IPS DF 19.7 (cell line): ENCODE measurements around the gene GJA4.

ENCODE experiments used
- DNase-seq: peaks from one replicate; pipeline ENCODE4 v3.0.0-alpha.2; 2013; ENCODE audit warnings: low read depth, low spot score

GJA4 gene

DNA sequence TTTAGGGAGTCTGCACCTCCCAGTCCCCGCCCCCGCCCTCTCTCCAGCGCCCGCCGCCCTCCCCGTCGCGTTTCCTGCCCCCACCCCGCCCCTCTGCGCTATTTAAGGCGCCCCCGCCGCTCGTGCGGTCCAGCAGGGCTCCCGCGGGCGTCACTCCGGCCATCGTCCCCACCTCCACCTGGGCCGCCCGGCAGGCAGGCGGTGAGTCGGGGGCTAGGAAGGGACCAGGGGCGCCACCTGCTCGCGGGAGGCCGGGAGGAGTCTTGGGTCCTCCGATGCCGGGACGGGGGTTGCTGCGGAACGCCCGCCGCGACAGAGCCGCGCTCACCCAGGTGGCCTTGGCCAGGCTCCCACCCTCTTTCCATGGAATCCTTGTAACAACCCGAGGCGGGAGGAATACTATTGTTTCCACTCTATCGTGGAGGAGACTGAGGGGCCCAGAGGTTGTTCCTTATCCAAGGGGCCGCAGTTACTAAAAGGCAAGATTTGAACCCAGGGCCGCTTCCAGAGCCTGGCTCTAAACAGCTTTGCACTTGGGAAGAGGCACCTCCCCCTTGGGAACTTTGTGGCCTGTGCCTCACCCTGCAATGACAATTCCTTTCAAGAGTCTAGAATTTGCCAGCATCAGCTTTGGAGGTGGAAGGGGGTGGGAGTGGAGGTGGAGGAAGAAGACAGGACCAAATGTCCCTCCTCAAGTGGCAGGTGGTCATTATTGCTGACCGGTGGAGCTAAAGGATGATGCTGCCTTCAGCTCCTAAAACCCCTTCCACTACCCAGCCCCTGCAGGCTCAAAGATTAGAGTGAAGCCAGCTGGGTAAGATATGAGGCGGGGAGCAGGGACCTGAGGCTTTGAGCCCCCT lies at the start of gene GJA4:
Gene GJA4, plus strand, starts transcription at position 132 of the 860 bp plus-strand sequence. CDS start 1,215 bp downstream, outside the sequence.
- no peak for DNase-seq

DNA sequence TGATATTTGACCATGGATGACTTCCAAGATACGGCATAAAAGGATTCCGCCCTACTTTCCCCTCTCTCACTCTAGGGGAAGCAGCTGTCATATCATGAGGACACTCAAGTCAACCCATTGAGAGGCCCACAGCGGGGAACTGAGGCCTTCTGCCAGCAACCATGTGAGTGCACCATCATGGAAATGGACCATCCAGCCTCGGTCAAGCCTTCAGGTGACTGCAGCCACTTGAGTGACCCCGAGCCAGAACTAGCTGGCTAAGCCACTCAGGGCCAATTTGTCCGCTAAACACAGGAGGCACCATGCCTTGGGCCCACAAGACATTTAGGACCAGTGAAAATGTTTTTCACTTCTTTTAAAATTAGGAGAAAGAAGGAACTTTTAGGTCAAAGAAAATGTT lies 49.0 kb upstream of the GJA4 start:
- no peak for DNase-seq

DNA sequence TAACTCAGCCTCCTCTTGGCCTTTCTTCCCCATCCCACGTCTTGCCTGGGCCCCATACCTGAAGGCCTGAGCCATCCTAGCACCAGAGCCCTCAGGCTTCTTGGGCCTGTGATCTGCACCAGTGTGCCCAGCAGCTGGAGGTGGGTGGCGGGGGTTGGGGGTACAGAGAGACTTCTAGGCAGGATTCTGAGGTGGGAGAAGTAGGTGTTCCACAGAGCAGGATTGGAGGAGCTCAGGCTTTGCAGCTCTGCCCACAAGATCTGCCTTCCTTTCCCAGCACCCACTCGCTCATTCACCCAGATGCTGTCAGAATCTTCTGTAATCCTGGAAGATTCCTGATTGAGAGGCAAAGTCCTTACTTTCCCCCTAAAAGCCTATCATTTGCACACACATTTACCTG lies 47.9 kb upstream of the GJA4 start:
- no peak for DNase-seq

DNA sequence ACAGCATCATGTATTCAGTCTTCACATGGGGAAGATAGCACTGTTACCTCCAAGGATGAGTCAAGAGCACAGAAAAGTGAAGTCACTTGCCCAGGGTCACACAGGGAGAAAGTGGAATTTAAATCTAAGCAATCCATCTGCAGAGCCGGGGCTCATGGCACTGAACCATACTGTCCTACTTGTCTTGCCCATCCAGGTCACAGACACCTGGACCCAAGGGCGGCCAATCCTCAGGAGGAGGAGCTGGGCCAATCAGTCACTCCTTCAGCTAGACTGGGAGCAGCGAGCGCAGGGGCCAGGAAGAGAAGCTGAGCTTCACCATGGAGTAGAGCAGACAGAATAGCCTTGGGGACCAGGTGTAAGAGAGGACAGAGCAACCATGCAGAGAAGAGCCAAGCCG lies 47.1 kb upstream of the GJA4 start:
- DNase-seq: no peak

DNA sequence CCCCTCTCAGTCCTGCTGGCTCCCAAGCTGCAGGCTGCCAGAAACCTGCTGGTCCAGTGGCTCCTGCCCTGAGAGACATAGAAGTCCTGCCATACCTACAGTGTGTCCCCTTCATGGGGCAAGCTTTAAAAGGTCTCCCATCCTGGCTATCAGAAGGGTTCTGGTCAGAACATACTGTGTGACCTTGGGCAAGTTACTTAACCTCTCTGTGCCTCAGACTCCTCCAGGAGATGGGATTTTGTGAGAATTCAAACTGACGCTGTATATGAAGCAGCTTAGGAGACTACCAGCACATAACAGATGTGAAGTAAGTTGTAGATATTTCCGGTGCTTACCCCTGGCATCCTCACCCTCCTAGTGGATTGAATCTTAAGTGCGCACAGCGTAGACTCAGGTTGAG lies 46.7 kb upstream of the GJA4 start:
- no peak for DNase-seq

DNA sequence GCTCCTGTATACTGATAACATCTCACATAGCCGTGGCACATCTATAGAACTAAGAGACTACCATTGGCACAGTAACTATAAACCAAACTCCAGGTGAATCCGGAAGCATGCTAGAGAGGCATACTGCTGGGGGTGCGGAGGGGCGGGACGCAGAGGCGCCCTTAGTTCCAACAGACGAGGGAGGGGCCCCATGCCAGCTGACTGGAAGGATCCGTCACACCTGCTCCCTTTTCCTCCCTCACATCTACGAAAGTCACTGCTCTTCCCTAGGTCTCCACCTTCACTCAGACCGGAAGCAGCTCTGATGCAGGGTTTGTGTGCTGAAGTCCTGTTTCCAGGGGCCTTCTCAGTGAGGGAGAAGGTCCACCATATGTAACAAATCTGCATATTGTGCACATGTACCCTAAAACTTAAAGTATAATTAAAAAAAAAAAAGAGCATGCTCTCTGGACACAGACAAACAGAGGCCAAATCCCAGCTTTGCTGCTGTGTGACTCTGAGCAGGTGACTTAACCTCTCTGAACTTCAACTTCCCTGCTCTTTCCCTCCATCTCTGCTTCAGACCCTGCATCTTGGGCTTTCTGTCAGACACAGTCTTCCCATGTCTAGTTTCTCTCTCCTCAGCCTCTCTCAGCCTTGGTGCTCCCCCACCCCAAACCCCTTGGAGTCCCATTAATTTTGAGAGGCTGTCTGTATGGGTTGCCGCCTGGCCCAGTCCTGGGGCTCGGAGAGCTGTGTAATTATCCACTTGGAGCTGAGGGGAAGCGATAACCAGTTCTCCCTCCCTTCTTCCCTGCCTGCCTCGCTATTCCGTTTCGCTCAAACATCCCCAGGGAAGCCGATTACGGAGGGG lies 45.8 kb upstream of the GJA4 start:
- DNase-seq: no peak

DNA sequence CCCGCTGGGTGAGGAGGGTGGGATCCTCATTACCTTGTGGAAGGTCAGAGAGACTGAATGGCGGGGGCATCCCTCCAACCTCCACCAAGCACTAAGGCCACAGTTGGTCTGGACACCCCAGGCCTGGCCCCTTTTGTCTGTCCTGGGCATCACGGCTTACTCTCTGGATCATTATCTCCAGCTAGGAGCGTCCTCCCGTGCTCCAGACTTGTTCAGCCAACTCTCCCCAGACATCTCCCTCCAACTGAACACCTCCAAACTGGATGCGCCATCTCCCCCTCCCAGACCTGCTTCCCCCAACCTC lies 45.2 kb upstream of the GJA4 start:
- no peak for DNase-seq

DNA sequence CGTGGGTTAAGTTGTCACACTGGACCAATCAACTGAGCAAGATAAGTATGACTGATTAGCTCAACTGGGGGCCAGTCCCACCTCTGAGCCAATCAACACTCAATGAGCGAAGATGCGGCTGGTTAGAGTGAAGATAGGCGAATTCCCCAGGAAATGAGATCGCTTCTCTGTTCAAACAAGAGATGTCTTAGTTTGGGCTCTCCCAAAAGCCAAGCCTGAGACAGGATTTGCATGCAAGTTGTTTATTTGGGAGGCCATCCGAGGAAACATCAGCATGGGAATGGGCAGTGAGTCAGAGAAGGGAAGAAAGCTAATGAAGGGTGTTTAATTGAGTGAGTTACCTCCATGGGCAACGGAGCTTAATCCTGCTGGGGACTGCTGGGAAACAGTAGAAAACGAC lies 42.8 kb upstream of the GJA4 start:
- DNase-seq: no peak

DNA sequence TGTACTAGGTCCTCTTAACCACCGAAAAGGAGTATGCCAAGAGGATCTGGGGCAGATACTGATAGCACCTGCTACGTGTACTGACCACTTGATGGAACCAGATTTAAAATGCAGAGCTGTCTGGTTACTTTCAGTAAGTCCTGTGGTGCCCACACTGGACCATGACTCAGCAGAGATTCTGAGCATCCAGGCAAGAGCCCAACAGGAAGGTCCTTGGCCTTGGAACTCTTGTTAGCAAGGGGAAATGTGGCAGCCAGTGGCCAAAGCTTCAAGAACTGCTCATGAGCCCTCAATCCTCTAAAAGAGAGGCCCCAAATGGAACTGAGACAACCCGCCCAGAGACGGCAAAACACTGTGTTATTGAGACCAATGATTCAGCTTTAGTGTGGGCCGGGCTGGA lies 42.2 kb upstream of the GJA4 start:
- DNase-seq: no peak

DNA sequence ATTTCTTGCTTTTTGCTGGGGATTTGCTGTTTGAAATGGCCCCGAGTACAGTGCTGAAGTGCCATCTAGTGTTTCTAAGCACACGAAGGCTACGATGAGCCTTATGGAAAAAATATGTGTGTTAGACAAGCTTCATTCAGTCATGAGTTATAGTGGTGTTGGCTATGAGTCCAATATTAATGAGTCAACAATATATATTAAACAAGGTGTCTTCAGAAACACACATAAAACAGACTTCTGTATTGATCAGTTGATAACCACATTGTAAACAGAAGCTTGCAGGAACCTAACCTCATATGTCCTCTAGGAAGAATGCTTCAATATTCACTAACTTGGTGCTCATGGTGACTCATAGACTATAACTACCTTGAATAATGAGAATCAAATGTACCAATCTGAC lies 39.6 kb upstream of the GJA4 start:
- no peak for DNase-seq

DNA sequence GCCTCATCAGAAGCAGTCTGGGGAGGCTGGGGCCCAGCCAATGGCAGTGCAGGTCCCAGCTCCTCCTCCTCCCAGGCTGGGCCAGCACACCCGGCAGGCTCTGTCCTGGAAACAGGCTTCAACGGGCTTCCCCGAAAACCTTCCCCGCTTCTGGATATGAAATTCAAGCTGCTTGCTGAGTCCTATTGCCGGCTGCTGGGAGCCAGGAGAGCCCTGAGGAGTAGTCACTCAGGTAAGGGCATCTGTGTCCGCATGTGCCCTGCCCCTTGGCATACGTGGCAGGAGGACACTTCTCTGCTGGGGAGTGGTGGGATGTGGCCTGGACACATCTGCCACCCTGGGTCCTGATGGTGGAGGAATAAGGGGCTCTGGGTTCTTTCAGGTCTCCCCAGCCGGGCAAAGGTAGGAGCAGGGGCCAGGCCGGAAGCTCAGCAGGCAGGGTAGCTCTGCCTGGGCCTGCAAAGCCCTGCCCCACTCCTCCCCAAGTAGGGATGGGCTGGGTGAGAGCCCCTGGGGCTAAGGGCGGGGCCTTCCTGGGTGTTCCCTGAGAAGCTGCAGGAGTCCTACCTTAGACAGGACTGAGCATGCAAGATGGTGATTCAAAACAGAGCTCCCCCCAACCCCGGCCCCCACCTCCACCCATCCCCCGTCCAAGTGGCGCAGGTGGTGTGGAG lies 37.7 kb upstream of the GJA4 start, which contains the start of gene GJB5:
Gene GJB5, plus strand, starts transcription at position 84 of the 674 bp plus-strand sequence. CDS start 2,284 bp downstream, outside the sequence.
- DNase-seq: no peak

DNA sequence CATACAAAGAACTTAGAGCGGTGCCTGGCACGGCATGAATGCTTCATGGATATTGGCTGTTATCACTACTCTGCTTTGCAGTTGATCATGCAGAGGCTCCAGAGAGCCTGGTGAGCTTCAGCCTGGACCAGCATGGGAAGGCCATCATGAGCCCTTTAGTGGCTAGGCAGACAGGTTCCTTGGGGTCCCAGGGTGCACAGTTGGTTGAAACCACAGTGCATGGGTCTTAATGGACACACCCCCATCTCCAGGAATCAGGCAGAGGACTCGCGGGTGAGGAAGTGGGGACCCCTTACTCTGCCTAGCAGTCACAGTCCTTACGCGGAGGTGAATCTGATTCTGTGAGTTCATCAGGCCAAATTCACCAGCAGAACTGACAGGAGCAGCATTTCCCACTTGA lies 36.8 kb upstream of the GJA4 start:
- DNase-seq: no peak

DNA sequence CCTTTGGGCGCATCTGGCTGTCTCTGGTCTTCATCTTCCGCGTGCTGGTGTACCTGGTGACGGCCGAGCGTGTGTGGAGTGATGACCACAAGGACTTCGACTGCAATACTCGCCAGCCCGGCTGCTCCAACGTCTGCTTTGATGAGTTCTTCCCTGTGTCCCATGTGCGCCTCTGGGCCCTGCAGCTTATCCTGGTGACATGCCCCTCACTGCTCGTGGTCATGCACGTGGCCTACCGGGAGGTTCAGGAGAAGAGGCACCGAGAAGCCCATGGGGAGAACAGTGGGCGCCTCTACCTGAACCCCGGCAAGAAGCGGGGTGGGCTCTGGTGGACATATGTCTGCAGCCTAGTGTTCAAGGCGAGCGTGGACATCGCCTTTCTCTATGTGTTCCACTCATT lies 35.4 kb upstream of the GJA4 start:
- no peak for DNase-seq

DNA sequence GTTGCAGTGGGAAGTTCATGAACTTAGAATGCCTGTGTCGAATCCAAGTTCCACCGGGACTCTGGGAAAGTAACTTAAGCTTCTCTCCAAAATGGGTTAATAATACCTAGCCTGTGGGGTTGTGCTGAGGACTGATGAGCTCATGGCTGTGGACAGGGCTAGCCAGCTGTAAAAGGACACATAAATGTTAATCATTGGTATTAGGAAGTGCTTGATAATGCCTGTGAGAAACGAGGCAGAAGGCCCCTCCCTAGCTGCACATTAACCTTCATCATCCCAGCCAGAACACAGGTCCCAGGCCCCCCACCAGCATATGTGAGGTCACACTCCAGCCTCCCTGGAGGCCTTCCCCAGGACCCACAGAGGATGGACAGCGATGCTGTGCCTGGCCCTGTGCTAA lies 34.0 kb upstream of the GJA4 start:
- no peak for DNase-seq

DNA sequence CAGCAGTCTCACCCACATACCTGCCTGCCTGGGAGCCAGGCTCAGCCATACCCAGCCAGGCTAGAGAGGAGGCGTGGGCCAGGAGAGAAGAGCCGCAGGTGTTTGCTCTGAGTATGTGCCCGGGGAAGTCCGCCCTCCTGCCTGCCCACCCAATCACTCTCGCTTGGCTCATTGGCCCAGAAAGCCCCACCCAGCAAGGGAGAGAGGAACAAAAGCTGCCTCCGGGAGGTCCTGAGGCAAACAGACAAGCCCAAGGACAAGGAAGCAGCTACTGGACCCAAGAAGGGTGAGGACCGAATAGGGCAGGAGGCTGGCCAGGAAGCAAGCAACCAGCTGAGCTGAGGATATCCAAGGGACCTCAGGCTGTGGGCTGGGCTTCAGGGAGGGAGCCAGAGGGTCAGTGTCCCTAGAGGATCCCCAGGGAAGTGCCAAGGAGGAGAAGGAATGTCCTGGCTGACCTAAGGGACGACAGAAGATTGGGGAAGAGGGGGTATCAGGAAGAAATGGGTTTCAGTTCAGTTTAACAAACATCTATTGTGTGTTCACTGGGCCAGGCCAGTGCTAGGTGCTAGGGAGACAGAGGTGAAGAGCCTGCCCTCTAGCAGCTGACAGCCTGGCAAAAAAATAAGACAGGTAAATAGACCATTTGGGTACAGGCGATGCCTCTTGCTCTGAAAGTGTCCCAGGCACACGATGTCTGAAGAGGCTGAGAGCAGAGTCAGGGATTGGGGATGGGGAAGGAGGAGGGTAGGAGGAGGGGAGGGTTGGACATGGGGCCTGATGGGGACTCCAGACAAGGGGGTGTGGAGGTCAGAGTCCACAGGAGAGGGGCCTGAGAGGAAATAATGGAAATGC lies 33.1 kb upstream of the GJA4 start, which contains the start of gene GJB4:
Gene GJB4, plus strand, starts transcription at position 238 of the 855 bp plus-strand sequence. CDS start 1,515 bp downstream, outside the sequence.
- DNase-seq: no peak

DNA sequence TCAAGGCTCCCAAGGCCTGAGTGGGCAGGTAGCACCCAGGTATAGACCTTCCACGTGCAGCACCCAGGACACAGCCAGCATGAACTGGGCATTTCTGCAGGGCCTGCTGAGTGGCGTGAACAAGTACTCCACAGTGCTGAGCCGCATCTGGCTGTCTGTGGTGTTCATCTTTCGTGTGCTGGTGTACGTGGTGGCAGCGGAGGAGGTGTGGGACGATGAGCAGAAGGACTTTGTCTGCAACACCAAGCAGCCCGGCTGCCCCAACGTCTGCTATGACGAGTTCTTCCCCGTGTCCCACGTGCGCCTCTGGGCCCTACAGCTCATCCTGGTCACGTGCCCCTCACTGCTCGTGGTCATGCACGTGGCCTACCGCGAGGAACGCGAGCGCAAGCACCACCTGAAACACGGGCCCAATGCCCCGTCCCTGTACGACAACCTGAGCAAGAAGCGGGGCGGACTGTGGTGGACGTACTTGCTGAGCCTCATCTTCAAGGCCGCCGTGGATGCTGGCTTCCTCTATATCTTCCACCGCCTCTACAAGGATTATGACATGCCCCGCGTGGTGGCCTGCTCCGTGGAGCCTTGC lies 31.5 kb upstream of the GJA4 start:
- no peak for DNase-seq

DNA sequence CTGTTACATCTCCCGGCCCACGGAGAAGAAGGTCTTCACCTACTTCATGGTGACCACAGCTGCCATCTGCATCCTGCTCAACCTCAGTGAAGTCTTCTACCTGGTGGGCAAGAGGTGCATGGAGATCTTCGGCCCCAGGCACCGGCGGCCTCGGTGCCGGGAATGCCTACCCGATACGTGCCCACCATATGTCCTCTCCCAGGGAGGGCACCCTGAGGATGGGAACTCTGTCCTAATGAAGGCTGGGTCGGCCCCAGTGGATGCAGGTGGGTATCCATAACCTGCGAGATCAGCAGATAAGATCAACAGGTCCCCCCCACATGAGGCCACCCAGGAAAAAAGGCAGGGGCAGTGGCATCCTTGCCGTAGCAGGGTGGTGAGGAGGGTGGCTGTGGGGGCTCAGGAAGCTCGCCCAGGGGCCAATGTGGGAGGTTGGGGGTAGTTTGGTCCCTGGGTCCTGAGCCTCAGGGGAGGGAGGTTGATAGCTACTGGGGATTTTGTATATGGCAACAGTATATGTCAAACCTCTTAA lies 31.0 kb upstream of the GJA4 start:
- no peak for DNase-seq

DNA sequence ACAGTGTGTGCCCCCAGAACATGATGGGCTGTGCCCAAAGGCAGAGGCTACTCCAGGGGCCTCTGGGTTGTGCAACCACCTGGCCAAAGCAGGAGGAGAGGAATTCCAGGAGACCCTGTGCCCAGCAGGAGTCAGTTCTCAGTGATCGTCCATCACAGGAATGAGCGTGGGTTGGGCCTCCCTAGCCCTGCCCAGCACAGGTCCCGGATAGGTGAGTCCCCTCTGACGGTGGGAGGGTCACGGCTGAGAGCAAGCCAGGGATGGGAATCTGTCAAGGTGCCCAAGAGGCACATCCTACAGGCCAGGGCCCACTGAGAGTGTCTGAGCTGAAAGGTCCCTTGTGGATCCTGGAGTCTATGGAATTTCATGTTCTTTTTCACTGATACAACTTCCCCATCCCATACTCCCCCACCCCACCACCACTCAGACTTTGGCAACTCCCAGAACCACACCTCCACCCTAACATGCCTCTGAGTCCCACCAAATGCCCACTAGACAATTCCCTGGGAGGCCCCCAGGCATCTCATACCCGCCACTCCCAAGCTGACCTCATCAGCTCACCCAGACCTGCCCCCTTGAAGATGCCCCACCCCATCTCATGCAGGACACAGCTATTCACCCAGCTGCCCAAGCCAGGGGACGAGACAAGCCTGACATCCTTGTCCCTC lies 30.2 kb upstream of the GJA4 start:
- no peak for DNase-seq

DNA sequence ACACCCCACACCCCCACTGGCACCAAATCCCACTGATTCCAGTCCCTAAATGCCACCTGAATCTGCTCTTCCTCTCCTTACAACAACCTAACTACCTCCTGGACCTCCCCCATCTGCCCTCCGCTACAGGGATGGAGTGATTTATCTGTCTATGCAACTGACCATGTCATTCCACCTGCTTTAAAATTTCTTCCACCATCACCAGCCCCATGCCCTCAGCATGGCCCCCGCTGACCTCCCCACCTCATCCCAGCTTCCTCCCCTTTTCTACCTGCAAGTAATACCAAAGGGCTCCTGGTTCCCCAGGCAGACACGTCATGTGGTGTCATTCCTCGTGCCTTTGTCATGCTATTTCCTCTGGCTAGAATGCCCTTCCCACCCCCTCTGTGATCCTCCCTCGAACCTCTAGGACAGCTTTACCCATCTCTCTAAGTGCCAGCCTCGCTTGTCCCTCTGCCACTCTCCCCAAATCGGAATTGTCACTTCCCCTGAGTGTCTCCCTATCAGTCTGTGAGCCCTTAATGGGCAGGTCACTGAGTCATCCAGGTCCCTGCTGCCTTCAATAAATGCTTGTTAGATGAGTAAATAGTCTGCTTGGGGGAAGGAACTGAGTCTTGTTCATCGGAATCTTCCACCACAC lies 29.5 kb upstream of the GJA4 start:
- DNase-seq: no peak

DNA sequence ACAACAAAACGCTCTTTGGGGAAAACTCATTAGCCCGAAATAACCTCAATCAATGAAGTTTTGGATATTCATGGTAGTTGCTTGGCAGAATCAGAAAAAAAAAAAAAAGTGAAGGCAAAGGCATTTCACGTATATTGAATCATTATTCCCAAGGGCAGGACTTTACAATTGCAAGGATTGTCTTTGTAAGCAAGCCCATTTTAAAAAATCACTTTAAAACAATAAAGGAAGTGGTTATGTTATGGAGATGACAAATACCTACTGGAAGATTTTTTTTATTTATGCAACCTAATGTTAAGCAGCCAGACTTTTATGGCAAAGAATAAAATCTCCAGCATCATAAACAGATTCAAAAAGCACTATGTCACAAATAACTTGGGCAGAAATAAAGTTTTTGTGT lies 23.9 kb upstream of the GJA4 start:
- DNase-seq: no peak
